ENCODE data around the gene TET3. TPM values are rescaled to one million over a fixed set of nuclear protein-coding genes. Genes with fewer than 3 reads are reported as not detected.

TET3 gene
- total and polyA plus RNA-seq, 2 donors (not counting 1 experiment from before 2014, with no cell fraction given), result 2.1 to 3.1 TPM

GRCh38 chr2:73971722-73972121 is 13.0 kb upstream of the TET3 start:
- H3K27ac ChIP-seq (ENCODE audit: insufficient read depth, low read length), result no peak overlapping the region
- H3K4me3 ChIP-seq (replicated peaks in 1 of 4; ENCODE audit: control extremely low read depth in 1 of 4, insufficient read depth in 1 of 4, low read depth in 3 of 4, low read length in 4 of 4), result no peak overlapping the region
- peaks cover 4% of the 10 kb centered on the region for H3K4me1 ChIP-seq (ENCODE audit: control insufficient read depth, extremely low read depth, insufficient read depth, low read length)
- no peaks in the 10 kb centered on the region for H4K20me1 ChIP-seq (ENCODE audit: control insufficient read depth, extremely low read depth, insufficient read depth, low read length)
- H3K79me2 ChIP-seq (ENCODE audit: control insufficient read depth, insufficient read depth, low read length), result no peaks in the 10 kb centered on the region
- H3K36me3 ChIP-seq (ENCODE audit: control insufficient read depth, insufficient read depth, low read length), result no peaks in the 10 kb centered on the region
- no peak for DNase-seq (ENCODE audit: low read depth in 2 of 2)
- no peaks in the 10 kb centered on the region for H3K9me3 ChIP-seq (ENCODE audit: control insufficient read depth, insufficient read depth, low read depth, low read length)
- H2AFZ ChIP-seq (ENCODE audit: low read length), result no peak overlapping the region
- no peaks in the 10 kb centered on the region for H3K27me3 ChIP-seq (ENCODE audit: control insufficient read depth, insufficient read depth, low read length)
- TF ChIP-seq EZH2 (IDR thresholded peaks at IDR 0.05; ENCODE audit: low read length, missing control alignments) (no peak), CTCF (conservative IDR thresholded peaks at IDR 0.05 in 1 of 2, IDR thresholded peaks at IDR 0.05 in 1 of 2; ENCODE audit: low read depth in 1 of 2, low read length in 2 of 2) (no peak)
- H3K4me2 ChIP-seq (ENCODE audit: extremely low read depth, insufficient read depth, low read length), result no peak overlapping the region
- H3K9ac ChIP-seq (ENCODE audit: insufficient read depth, low read length), result no peak overlapping the region

GRCh38 chr2:73972846-73973245 is 11.9 kb upstream of the TET3 start:
- no peak overlapping the region for H3K4me3 ChIP-seq (replicated peaks in 1 of 4; ENCODE audit: control extremely low read depth in 1 of 4, insufficient read depth in 1 of 4, low read depth in 3 of 4, low read length in 4 of 4)
- H3K27me3 ChIP-seq (ENCODE audit: control insufficient read depth, insufficient read depth, low read length), result no peaks in the 10 kb centered on the region
- no peak overlapping the region for H3K27ac ChIP-seq (ENCODE audit: insufficient read depth, low read length)
- H3K79me2 ChIP-seq (ENCODE audit: control insufficient read depth, insufficient read depth, low read length), result no peaks in the 10 kb centered on the region
- H2AFZ ChIP-seq (ENCODE audit: low read length), result no peak overlapping the region
- no peaks in the 10 kb centered on the region for H4K20me1 ChIP-seq (ENCODE audit: control insufficient read depth, extremely low read depth, insufficient read depth, low read length)
- no peak for TF ChIP-seq CTCF (conservative IDR thresholded peaks at IDR 0.05 in 1 of 2, IDR thresholded peaks at IDR 0.05 in 1 of 2; ENCODE audit: low read depth in 1 of 2, low read length in 2 of 2)
- no peak for TF ChIP-seq EZH2 (IDR thresholded peaks at IDR 0.05; ENCODE audit: low read length, missing control alignments)
- H3K4me1 ChIP-seq (ENCODE audit: control insufficient read depth, extremely low read depth, insufficient read depth, low read length), result peaks cover 4% of the 10 kb centered on the region
- H3K36me3 ChIP-seq (ENCODE audit: control insufficient read depth, insufficient read depth, low read length), result no peaks in the 10 kb centered on the region
- no peaks in the 10 kb centered on the region for H3K9me3 ChIP-seq (ENCODE audit: control insufficient read depth, insufficient read depth, low read depth, low read length)
- no peak for DNase-seq (ENCODE audit: low read depth in 2 of 2)
- no peak overlapping the region for H3K9ac ChIP-seq (ENCODE audit: insufficient read depth, low read length)
- H3K4me2 ChIP-seq (ENCODE audit: extremely low read depth, insufficient read depth, low read length), result no peak overlapping the region

GRCh38 chr2:73975731-73976130 is 9.0 kb upstream of the TET3 start:
- Histone ChIP-seq H3K36me3 (ENCODE audit: control insufficient read depth, insufficient read depth, low read length) (no peaks in the 10 kb centered on the region), H3K4me1 (ENCODE audit: control insufficient read depth, extremely low read depth, insufficient read depth, low read length) (peaks cover 7% of the 10 kb centered on the region), H2AFZ (ENCODE audit: low read length) (no peak overlapping the region), H4K20me1 (ENCODE audit: control insufficient read depth, extremely low read depth, insufficient read depth, low read length) (no peaks in the 10 kb centered on the region), H3K27me3 (ENCODE audit: control insufficient read depth, insufficient read depth, low read length) (no peaks in the 10 kb centered on the region), H3K9me3 (ENCODE audit: control insufficient read depth, insufficient read depth, low read depth, low read length) (no peaks in the 10 kb centered on the region), H3K4me3 (replicated peaks in 1 of 4; ENCODE audit: control extremely low read depth in 1 of 4, insufficient read depth in 1 of 4, low read depth in 3 of 4, low read length in 4 of 4) (no peak overlapping the region), H3K4me2 (ENCODE audit: extremely low read depth, insufficient read depth, low read length) (no peak overlapping the region), H3K9ac (ENCODE audit: insufficient read depth, low read length) (no peak overlapping the region), H3K79me2 (ENCODE audit: control insufficient read depth, insufficient read depth, low read length) (no peaks in the 10 kb centered on the region), H3K27ac (ENCODE audit: insufficient read depth, low read length) (no peak overlapping the region)
- no peak for TF ChIP-seq CTCF (conservative IDR thresholded peaks at IDR 0.05 in 1 of 2, IDR thresholded peaks at IDR 0.05 in 1 of 2; ENCODE audit: low read depth in 1 of 2, low read length in 2 of 2)
- no peak for TF ChIP-seq EZH2 (IDR thresholded peaks at IDR 0.05; ENCODE audit: low read length, missing control alignments)
- DNase-seq (ENCODE audit: low read depth in 2 of 2), result no peak
